NCI-H526 treated with DMSO at 0.1 percent for 48 hours (cell line): ENCODE measurements around the gene SLC4A1.

ENCODE experiments used
- DNase-seq: peaks from one replicate; lab custom pipeline; 2025; lab: John Stamatoyannopoulos, UW

Gene SLC4A1

GRCh38 chr17:44267818-44268490 is at the start of gene SLC4A1:
Gene SLC4A1 (minus strand): TSS chr17:44268135. CDS start chr17:44262866, 5,269 bp downstream.
- DNase-seq: no peak

GRCh38 chr17:44317545-44317944 is 49.6 kb upstream of the SLC4A1 start:
- DNase-seq: no peak

- no peak for DNase-seq
Measured at GRCh38 chr17:44315760-44316731, 48.1 kb upstream of the SLC4A1 start.

- peak; percentile 60 for DNase-seq
Measured at GRCh38 chr17:44314869-44315661, 47.1 kb upstream of the SLC4A1 start.

- DNase-seq: no peak
Measured at GRCh38 chr17:44314524-44314868, 46.6 kb upstream of the SLC4A1 start.

- no peak for DNase-seq
Measured at GRCh38 chr17:44314031-44314430, 46.1 kb upstream of the SLC4A1 start.

- DNase-seq: no peak
Measured at GRCh38 chr17:44312396-44313104, 44.6 kb upstream of the SLC4A1 start.

GRCh38 chr17:44311562-44312181 is 43.7 kb upstream of the SLC4A1 start:
- DNase-seq: no peak

- no peak for DNase-seq
Measured at GRCh38 chr17:44310609-44311376, 42.9 kb upstream of the SLC4A1 start.

- no peak for DNase-seq
Measured at GRCh38 chr17:44310188-44310587, 42.3 kb upstream of the SLC4A1 start.

GRCh38 chr17:44309472-44309871 is 41.5 kb upstream of the SLC4A1 start:
- DNase-seq: no peak

GRCh38 chr17:44308865-44309264 is 40.9 kb upstream of the SLC4A1 start:
- DNase-seq: no peak

GRCh38 chr17:44308320-44308818 is 40.4 kb upstream of the SLC4A1 start, which contains the start of gene RUNDC3A:
Gene RUNDC3A (plus strand): TSS chr17:44308601. CDS start chr17:44308833, 232 bp downstream.
- peak; percentile 74 for DNase-seq

- peak; percentile 64 for DNase-seq
Measured at GRCh38 chr17:44307387-44308186, 39.7 kb upstream of the SLC4A1 start.

- no peak for DNase-seq
Measured at GRCh38 chr17:44304651-44305050, 36.7 kb upstream of the SLC4A1 start.

GRCh38 chr17:44297975-44298374 is 30.0 kb upstream of the SLC4A1 start:
- no peak for DNase-seq

- no peak for DNase-seq
Measured at GRCh38 chr17:44293509-44294226, 25.7 kb upstream of the SLC4A1 start.

- no peak for DNase-seq
Measured at GRCh38 chr17:44287651-44288050, 19.7 kb upstream of the SLC4A1 start.

GRCh38 chr17:44284024-44284400 is 16.1 kb upstream of the SLC4A1 start:
- no peak for DNase-seq
